NB4 (cell line): ENCODE results near the gene CCDC89.

Experiments
- MAX ChIP-seq: IDR thresholded peaks from 2 replicates; pipeline ENCODE4 v1.6.1; 2011; ENCODE audit warnings: low read depth, low read length
- MYC ChIP-seq: IDR thresholded peaks from 2 replicates; pipeline ENCODE4 v1.6.1; 2011; ENCODE audit warnings: low read depth, low read length
- TF ChIP-seq, protein P1 (sequence below): IDR thresholded peaks from one replicate; pipeline ENCODE4 v1.5.1; 2012; ENCODE audit warnings: low read depth, low read length

DNA sequence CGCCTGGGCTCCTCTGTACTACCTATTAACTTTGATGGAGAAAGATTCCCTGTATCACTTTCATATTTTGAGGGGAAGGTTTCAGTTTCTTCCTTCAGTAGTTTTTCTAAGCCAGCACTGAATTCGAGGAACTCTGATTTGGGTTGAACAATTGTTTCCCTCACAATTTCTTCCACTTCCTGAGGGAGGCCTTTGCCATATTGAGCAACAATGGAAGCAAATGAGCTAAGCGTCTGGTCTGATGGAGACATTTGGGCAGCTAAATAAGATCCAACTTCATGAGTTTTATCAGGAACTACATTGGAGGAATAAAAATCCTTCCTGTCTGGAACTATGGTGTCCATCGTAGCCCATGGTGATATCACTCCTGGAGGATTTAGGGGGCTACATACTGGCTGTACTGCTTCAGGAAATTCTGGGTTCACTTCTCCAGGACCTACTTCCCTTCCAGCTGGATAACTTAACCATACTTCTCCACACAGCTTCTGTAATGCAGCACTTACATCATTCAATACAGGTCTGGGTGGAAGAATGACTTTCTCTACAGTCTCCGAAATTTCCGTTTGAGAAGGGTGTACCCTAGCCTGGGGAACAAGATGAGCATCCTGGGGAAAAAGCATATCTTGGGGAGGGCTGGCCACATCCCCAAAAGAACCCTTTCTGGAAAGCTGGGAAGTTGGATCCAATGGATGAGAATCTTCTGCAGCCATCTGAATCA is 38.9 kb upstream of the CCDC89 start:
- TF ChIP-seq, protein P1, sequence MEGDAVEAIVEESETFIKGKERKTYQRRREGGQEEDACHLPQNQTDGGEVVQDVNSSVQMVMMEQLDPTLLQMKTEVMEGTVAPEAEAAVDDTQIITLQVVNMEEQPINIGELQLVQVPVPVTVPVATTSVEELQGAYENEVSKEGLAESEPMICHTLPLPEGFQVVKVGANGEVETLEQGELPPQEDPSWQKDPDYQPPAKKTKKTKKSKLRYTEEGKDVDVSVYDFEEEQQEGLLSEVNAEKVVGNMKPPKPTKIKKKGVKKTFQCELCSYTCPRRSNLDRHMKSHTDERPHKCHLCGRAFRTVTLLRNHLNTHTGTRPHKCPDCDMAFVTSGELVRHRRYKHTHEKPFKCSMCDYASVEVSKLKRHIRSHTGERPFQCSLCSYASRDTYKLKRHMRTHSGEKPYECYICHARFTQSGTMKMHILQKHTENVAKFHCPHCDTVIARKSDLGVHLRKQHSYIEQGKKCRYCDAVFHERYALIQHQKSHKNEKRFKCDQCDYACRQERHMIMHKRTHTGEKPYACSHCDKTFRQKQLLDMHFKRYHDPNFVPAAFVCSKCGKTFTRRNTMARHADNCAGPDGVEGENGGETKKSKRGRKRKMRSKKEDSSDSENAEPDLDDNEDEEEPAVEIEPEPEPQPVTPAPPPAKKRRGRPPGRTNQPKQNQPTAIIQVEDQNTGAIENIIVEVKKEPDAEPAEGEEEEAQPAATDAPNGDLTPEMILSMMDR = no peak
- TF ChIP-seq MAX (no peak), MYC (no peak)
